Right lobe of liver (tissue), 6 donors: Measurements from ENCODE around the gene ZNF222. TPM values are rescaled to one million over a fixed set of nuclear protein-coding genes. Genes with fewer than 3 reads are reported as not detected.

Source experiments
- ATAC-seq, 4 donors: fragments of 200-7000 bp; cut with Tn5 transposase; one replicate each; pipeline ENCODE4 v1.9.1; 2020; ENCODE audit warnings: mild to moderate bottlenecking in 4 of 4, moderate library complexity in 4 of 4
- DNase-seq, 3 donors: peaks; one replicate each; pipeline ENCODE4 v3.0.0-alpha.2; 2020
- H3K27ac ChIP-seq, 3 donors: fragments of 200-600 bp; one replicate each; pipeline ENCODE4 v1.8.0; 2022
- H3K27me3 ChIP-seq, 2 donors: fragments of 200-600 bp; one replicate each; pipeline ENCODE4 v1.8.0; 2022
- H3K36me3 ChIP-seq, 4 donors: fragments of 200-600 bp; sonication (generic) in 1 of 4; one replicate each; pipeline versions ENCODE4 v1.5.1 to v1.8.0; 2017 to 2022; ENCODE audit warnings: control low read depth in 1 of 4
- H3K4me1 ChIP-seq, 4 donors: fragments of 200-600 bp; sonication (generic) in 1 of 4; one replicate each; pipeline versions ENCODE4 v1.5.1 to v1.8.0; 2017 to 2022; ENCODE audit warnings: control low read depth in 1 of 4
- H3K4me3 ChIP-seq, 3 donors: fragments of 200-600 bp; one replicate each; pipeline ENCODE4 v1.8.0; 2022
- H3K9me3 ChIP-seq, 4 donors: fragments of 200-600 bp; sonication (generic) in 1 of 4; one replicate each; pipeline versions ENCODE4 v1.5.1 to v1.8.0; 2017 to 2022; ENCODE audit warnings: control low read depth in 1 of 4
- POLR2A ChIP-seq: fragments of 450-650 bp; IDR thresholded peaks from one replicate; pipeline ENCODE4 v1.6.1; 2017; ENCODE audit warnings: antibody characterized with exemption, mild to moderate bottlenecking
- WGBS: methylation state at CpG from one replicate; pipeline ENCODE4 v1.1.6; 2018; ENCODE audit warnings: low coverage, low lambda C conversion rate; ENCODE audit not compliant: insufficient coverage; ENCODE audit errors: missing lambda C conversion rate; 5-methylcytosine and 5-hydroxymethylcytosine counted together
- intact Hi-C, 2 donors: fragments of 100-400 bp; cut with DNase I; formaldehyde crosslinking; loops; one replicate each; pipeline versions ENCODE4 v1.11.2 to v1.14.1; 2022
- long read RNA-seq: library from polyadenylated mRNA; unstranded; transcript quantifications from one replicate; pipeline ENCODE4 v2.0.0, GENCODE V29; 2019
- total RNA-seq, 6 experiments: library from RNA; depleted of rRNA in 2 of 6; stranded (reverse); fragments of >200 nt in 2 of 6; fragmentation: NEBNext Ultra II Directional in 3 of 6; extraction: Animal tissue kit (Norgen Biotek cat#: 25700) in 3 of 6; gene quantifications; one replicate each; pipeline versions ENCODE4 v1.1.0 to v1.2.4, GENCODE V29; 2016 to 2023
- TF ChIP-seq, protein P1 (sequence below), 4 donors: fragments of 200-600 bp in 3 of 4; fragments of 450-650 bp in 1 of 4; IDR thresholded peaks; one replicate each; pipeline versions ENCODE4 v1.5.1 to v1.8.0; 2016 to 2022; ENCODE audit warnings: antibody characterized with exemption in 4 of 4, mild to moderate bottlenecking in 2 of 4
- donor health status: DM: no; HTN: yes; CAD: no.
- donor health status: DM: no; HTN: no; CAD: no.
- donor health status: DM: no; HTN: no; CAD: no.
- donor health status: DM: no; HTN: yes; CAD: no.
- donor health status: DM: no; HTN: yes; CAD: no.

The ZNF222 gene
- 1 to 10 TPM in 5 of 6 experiments, under 1 TPM in 1; 0.87 to 1.8 (median 1.2) TPM for total RNA-seq
- long read RNA-seq: 0 reads

- no peaks in the 10 kb centered on the region for H3K27me3 ChIP-seq
- H3K4me1 ChIP-seq: no peaks in the 10 kb centered on the region
- intact Hi-C loops: no loop called here
- H3K27ac ChIP-seq: peak within 1 kb of the TSS in 1 of 3 donors; percentile 43
- WGBS: 2% methylated on average over 24 of the region's 37 CpGs
- TF ChIP-seq POLR2A: no peak
- TF ChIP-seq, protein P1, sequence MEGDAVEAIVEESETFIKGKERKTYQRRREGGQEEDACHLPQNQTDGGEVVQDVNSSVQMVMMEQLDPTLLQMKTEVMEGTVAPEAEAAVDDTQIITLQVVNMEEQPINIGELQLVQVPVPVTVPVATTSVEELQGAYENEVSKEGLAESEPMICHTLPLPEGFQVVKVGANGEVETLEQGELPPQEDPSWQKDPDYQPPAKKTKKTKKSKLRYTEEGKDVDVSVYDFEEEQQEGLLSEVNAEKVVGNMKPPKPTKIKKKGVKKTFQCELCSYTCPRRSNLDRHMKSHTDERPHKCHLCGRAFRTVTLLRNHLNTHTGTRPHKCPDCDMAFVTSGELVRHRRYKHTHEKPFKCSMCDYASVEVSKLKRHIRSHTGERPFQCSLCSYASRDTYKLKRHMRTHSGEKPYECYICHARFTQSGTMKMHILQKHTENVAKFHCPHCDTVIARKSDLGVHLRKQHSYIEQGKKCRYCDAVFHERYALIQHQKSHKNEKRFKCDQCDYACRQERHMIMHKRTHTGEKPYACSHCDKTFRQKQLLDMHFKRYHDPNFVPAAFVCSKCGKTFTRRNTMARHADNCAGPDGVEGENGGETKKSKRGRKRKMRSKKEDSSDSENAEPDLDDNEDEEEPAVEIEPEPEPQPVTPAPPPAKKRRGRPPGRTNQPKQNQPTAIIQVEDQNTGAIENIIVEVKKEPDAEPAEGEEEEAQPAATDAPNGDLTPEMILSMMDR (IDR thresholded peaks at IDR 0.05): no peak
- H3K36me3 ChIP-seq: peaks cover 0 to 22% (median 7%) of the 10 kb centered on the region in 4 donors
- peak; percentile 98 to 100 (median 100) for ATAC-seq
- peaks cover 0 to 10% (median under 1%) of the 10 kb centered on the region in 4 donors for H3K9me3 ChIP-seq
- H3K4me3 ChIP-seq: peak within 1 kb of the TSS; percentile 68 to 86 (median 72)
- DNase-seq: peak; percentile 84 to 90 (median 89)
These were observed at the start of gene ZNF222 for GRCh38 chr19:44025217-44025936. Gene ZNF222 (plus strand): TSS chr19:44025379. CDS start chr19:44025437, 58 bp downstream.

- no peak overlapping the region for H3K4me3 ChIP-seq
- H3K9me3 ChIP-seq: peaks cover 0 to 42% (median 7%) of the 10 kb centered on the region in 4 donors
- TF ChIP-seq POLR2A: no peak
- TF ChIP-seq, protein P1 (IDR thresholded peaks at IDR 0.05): no peak
- ATAC-seq (no peak), DNase-seq (no peak)
- H3K27me3 ChIP-seq: no peaks in the 10 kb centered on the region
- WGBS: 72% methylated on average over 1 of the region's 1 CpG
- no peaks in the 10 kb centered on the region for H3K36me3 ChIP-seq
- no peaks in the 10 kb centered on the region for H3K4me1 ChIP-seq
- no peak overlapping the region for H3K27ac ChIP-seq
- intact Hi-C loops: no loop called here
These were observed 48.4 kb upstream of the ZNF222 start for GRCh38 chr19:43976732-43977131.

DNA sequence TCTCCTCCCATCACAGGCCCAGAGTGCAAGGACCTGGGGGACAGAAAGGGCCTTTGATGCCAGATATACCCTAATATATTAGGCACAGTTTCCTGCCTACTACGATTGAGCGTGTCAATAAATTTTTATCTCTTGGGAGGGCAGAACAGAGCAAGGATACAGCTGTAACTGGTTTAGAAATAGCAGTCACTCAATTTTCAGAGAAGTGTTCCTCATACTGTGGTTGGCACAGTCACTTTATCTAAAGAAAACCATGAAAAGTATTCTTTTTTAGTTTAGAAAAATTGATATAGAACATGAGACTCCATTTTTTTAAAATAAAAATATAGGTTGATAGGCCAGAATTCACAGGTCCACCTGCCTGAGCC is 41.7 kb upstream of the ZNF222 start:
- DNase-seq: no peak
- no peaks in the 10 kb centered on the region for H3K36me3 ChIP-seq
- H3K27ac ChIP-seq: no peak overlapping the region
- 55% methylated on average over 2 of the region's 2 CpGs for WGBS
- TF ChIP-seq, protein P1 (IDR thresholded peaks at IDR 0.05): no peak
- TF ChIP-seq POLR2A: no peak
- no peaks in the 10 kb centered on the region for H3K27me3 ChIP-seq
- H3K4me3 ChIP-seq: peak overlapping the region; percentile 65 to 70 (median 68)
- ATAC-seq: no peak
- H3K4me1 ChIP-seq: no peaks in the 10 kb centered on the region
- H3K9me3 ChIP-seq: peaks cover 0 to 19% (median 0%) of the 10 kb centered on the region in 4 donors
- intact Hi-C loops: no loop called here

GRCh38 chr19:43983912-43984686 is 41.1 kb upstream of the ZNF222 start, which contains the start of gene ZNF155:
Gene ZNF155 (plus strand): TSS chr19:43984188. CDS start chr19:43988544, 4,356 bp downstream.
- Histone ChIP-seq H3K27ac (peak within 1 kb of the TSS in 2 of 3 donors; percentile 15 to 53), H3K9me3 (peaks cover 0 to 17% (median 0%) of the 10 kb centered on the region in 4 donors), H3K4me1 (no peaks in the 10 kb centered on the region), H3K36me3 (peaks cover 0 to under 1% (median 0%) of the 10 kb centered on the region in 4 donors), H3K4me3 (peak within 1 kb of the TSS; percentile 65 to 70 (median 68)), H3K27me3 (no peaks in the 10 kb centered on the region)
- ATAC-seq: peak; percentile 100
- peak; percentile 86 to 96 (median 96) for DNase-seq
- intact Hi-C loops: no loop called here
- TF ChIP-seq, protein P1 (IDR thresholded peaks at IDR 0.05): no peak
- TF ChIP-seq POLR2A: peak; percentile 20
- 0% methylated on average over 37 of the region's 40 CpGs for WGBS
